Liver (tissue), 3 donors: ENCODE measurements around the gene SMYD2.

ENCODE experiments used
- CTCF ChIP-seq: fragments of 150-350 bp; IDR thresholded peaks from 2 replicates; pipeline ENCODE4 v1.5.1; 2017; ENCODE audit warnings: improper control_type of control experiment, low read depth, low read length; ENCODE audit not compliant: missing input control
- EGR1 ChIP-seq, 2 donors: IDR thresholded peaks; 2 replicates each; pipeline ENCODE4 v1.6.1; 2016 to 2018; ENCODE audit warnings: antibody characterized with exemption in 2 of 2, low read depth in 2 of 2
- GABPA ChIP-seq, 2 donors: IDR thresholded peaks in 1 of 2; conservative IDR thresholded peaks in 1 of 2; 2 replicates each; pipeline ENCODE4 v1.6.1; 2016; ENCODE audit warnings: antibody characterized with exemption in 2 of 2, mild to moderate bottlenecking in 1 of 2, moderate library complexity in 1 of 2
- JUND ChIP-seq, 2 donors: IDR thresholded peaks; 2 replicates each; pipeline ENCODE4 v1.6.1; 2016; ENCODE audit warnings: antibody characterized with exemption in 2 of 2
- MAX ChIP-seq: IDR thresholded peaks from 2 replicates; pipeline ENCODE4 v1.6.1; 2016; ENCODE audit warnings: antibody characterized with exemption
- SP1 ChIP-seq: IDR thresholded peaks from 2 replicates; pipeline ENCODE4 v1.6.1; 2018; ENCODE audit warnings: antibody characterized with exemption, mild to moderate bottlenecking
- TAF1 ChIP-seq: conservative IDR thresholded peaks from 2 replicates; pipeline ENCODE4 v1.6.1; 2016; ENCODE audit warnings: antibody characterized with exemption, mild to moderate bottlenecking
- YY1 ChIP-seq: IDR thresholded peaks from 2 replicates; pipeline ENCODE4 v1.6.1; 2016; ENCODE audit warnings: antibody characterized with exemption, mild to moderate bottlenecking
- TF ChIP-seq, protein P1 (sequence below): IDR thresholded peaks from 2 replicates; pipeline ENCODE4 v1.6.1; 2016; ENCODE audit warnings: antibody characterized with exemption
- donor health status: healthy.
- donor health status: healthy.

DNA sequence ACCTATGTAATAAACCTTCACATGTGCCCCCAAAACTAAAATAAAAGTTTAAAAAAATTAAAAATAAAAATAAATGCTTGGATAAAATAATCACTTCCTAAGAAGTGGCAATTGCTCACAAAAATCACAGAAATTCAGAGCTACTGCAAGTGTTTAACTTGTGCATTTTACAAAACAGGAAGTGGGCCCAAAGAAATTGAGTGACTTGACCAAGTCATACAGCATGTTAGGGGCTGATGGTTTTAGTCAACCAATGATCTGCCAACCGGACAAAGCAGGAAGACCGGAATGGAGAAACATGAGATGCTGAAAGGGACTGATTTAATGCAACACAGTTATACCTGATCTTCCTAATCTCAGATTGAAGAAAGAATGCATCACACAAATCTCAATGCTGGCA lies 96.5 kb downstream of the SMYD2 start:
- TF ChIP-seq CTCF (no peak), SP1 (no peak), YY1 (no peak), JUND (IDR thresholded peaks at IDR 0.05) (no peak), GABPA (IDR thresholded peaks at IDR 0.05 in 1 of 2, conservative IDR thresholded peaks at IDR 0.05 in 1 of 2) (no peak), TAF1 (no peak), EGR1 (IDR thresholded peaks at IDR 0.05; ENCODE audit: low read depth in 2 of 2) (no peak), MAX (no peak)
- TF ChIP-seq, protein P1, sequence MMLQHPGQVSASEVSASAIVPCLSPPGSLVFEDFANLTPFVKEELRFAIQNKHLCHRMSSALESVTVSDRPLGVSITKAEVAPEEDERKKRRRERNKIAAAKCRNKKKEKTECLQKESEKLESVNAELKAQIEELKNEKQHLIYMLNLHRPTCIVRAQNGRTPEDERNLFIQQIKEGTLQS, result no peak
